ENCODE results near the gene TMEM169. TPM values are rescaled to one million over a fixed set of nuclear protein-coding genes. Genes with fewer than 3 reads are reported as not detected.

Gene TMEM169
- total RNA-seq, 1 donor from 2014 or later: 0.25 TPM

GRCh38 chr2:216114382-216114713, 32.6 kb downstream of the TMEM169 start:
- peak overlapping the region; percentile 68 for H3K4me3 ChIP-seq
- no peak for TF ChIP-seq CTCF (IDR thresholded peaks at IDR 0.05; ENCODE audit: borderline replicate concordance)
- H3K36me3 ChIP-seq: peaks cover 65% of the 10 kb centered on the region
- no peak for DNase-seq
- H3K9me3 ChIP-seq (replicated peaks): no peaks in the 10 kb centered on the region
- no peaks in the 10 kb centered on the region for H3K27me3 ChIP-seq (ENCODE audit: low read depth)
- peak overlapping the region; percentile 88 for H3K27ac ChIP-seq (replicated peaks)
- intact Hi-C loops (cut with micrococcal nuclease): no loop called here
- H3K4me1 ChIP-seq: peaks cover 76% of the 10 kb centered on the region

GRCh38 chr2:216114714-216115531, 33.2 kb downstream of the TMEM169 start:
- peaks cover 70% of the 10 kb centered on the region for H3K4me1 ChIP-seq
- TF ChIP-seq CTCF (IDR thresholded peaks at IDR 0.05; ENCODE audit: borderline replicate concordance): peak; percentile 88
- intact Hi-C loops (cut with micrococcal nuclease): no loop called here
- DNase-seq: peak; percentile 96
- peak overlapping the region; percentile 88 for H3K27ac ChIP-seq (replicated peaks)
- peak overlapping the region; percentile 68 for H3K4me3 ChIP-seq
- H3K36me3 ChIP-seq: peaks cover 71% of the 10 kb centered on the region
- H3K27me3 ChIP-seq (ENCODE audit: low read depth): no peaks in the 10 kb centered on the region
- H3K9me3 ChIP-seq (replicated peaks): no peaks in the 10 kb centered on the region

- intact Hi-C loops (cut with micrococcal nuclease): no loop called here
- H3K27ac ChIP-seq (replicated peaks): no peak overlapping the region
- H3K9me3 ChIP-seq (replicated peaks): no peaks in the 10 kb centered on the region
- TF ChIP-seq CTCF (IDR thresholded peaks at IDR 0.05; ENCODE audit: borderline replicate concordance): no peak
- H3K27me3 ChIP-seq (ENCODE audit: low read depth): no peaks in the 10 kb centered on the region
- H3K4me1 ChIP-seq: peaks cover 55% of the 10 kb centered on the region
- H3K36me3 ChIP-seq: peaks cover 86% of the 10 kb centered on the region
- H3K4me3 ChIP-seq: no peak overlapping the region
- no peak for DNase-seq
Observed at GRCh38 chr2:216116418-216116817, 34.7 kb downstream of the TMEM169 start.

DNA sequence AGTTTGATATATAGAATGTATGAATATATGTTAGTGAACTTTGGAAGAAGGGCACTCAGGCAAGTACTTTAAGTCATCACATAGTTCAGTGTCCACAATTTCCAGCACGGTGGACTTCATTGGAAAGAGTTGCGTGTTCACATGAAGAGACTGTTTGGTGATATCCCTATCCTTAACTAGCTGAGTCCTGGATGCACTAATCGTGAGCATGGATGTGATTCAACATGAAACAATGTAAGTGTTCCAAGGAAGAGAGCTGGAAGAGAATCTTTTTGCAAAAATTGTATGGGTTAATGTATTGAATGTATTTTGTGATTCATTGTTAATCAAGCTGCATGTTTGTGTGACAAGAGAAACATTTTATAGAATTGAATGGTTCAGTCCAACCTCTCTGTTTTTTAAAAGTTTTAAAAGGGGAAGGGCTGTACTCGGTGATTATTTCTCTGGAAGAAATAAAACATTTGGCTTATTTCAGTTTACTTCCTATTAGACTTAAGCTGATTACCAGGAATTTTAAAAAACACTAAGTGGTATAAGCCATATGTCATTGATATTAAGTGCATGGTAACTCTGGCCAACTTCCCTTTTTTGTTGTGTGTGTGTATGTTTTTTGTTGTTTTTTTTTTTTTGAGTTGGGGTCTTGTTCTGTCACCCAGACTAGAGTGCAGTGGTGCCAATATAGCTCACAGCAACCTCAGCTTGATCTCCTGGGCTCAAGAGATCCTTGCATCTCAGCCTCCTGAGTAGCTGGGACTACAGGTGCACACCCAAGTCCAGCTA, 36.0 kb downstream of the TMEM169 start:
- H3K4me1 ChIP-seq: peaks cover 42% of the 10 kb centered on the region
- H3K4me3 ChIP-seq: no peak overlapping the region
- intact Hi-C loops (cut with micrococcal nuclease): no loop called here
- DNase-seq: no peak
- no peak overlapping the region for H3K27ac ChIP-seq (replicated peaks)
- H3K27me3 ChIP-seq (ENCODE audit: low read depth): no peaks in the 10 kb centered on the region
- no peaks in the 10 kb centered on the region for H3K9me3 ChIP-seq (replicated peaks)
- TF ChIP-seq CTCF (IDR thresholded peaks at IDR 0.05; ENCODE audit: borderline replicate concordance): no peak
- H3K36me3 ChIP-seq: peaks cover 86% of the 10 kb centered on the region

GRCh38 chr2:216118474-216118873, 36.8 kb downstream of the TMEM169 start:
- peaks cover 86% of the 10 kb centered on the region for H3K36me3 ChIP-seq

More at GRCh38 chr2:216118474-216118873, 36.8 kb downstream of the TMEM169 start:
- H3K4me1 ChIP-seq: peaks cover 34% of the 10 kb centered on the region
- DNase-seq: no peak
- H3K27me3 ChIP-seq (ENCODE audit: low read depth): no peaks in the 10 kb centered on the region
- H3K9me3 ChIP-seq (replicated peaks): no peaks in the 10 kb centered on the region
- TF ChIP-seq CTCF (IDR thresholded peaks at IDR 0.05; ENCODE audit: borderline replicate concordance): no peak
- no peak overlapping the region for H3K27ac ChIP-seq (replicated peaks)
- intact Hi-C loops (cut with micrococcal nuclease): no loop called here
- no peak overlapping the region for H3K4me3 ChIP-seq
